Activated T-cell treated with anti-CD3 and anti-CD28 coated beads for 24 hours (primary cell): Measurements from ENCODE around the gene KCNJ15.

ENCODE experiments used
- DNase-seq: peaks from one replicate; pipeline ENCODE4 v3.0.0-alpha.2; 2020; ENCODE audit warnings: low read depth

Gene KCNJ15

DNA sequence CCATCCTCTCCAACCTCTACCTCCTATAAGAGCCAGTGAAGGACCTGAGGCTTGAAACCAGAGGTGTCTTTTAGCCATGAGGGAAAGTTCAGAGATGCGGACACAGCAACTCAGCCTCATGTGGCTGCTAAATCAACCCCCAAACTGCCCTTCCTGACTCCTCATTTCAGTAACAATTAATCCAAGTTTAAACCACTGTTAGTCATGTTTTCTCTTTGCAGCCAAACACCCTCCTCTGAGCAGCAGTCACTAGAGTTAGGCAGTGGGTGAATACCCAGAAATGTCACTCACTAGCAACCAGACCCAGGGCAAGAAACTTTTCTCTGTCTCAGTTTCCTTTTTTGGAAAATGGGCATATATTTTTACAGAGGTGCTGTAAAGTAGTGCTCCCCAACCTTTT is 71.2 kb downstream of the KCNJ15 start:
- no peak for DNase-seq

DNA sequence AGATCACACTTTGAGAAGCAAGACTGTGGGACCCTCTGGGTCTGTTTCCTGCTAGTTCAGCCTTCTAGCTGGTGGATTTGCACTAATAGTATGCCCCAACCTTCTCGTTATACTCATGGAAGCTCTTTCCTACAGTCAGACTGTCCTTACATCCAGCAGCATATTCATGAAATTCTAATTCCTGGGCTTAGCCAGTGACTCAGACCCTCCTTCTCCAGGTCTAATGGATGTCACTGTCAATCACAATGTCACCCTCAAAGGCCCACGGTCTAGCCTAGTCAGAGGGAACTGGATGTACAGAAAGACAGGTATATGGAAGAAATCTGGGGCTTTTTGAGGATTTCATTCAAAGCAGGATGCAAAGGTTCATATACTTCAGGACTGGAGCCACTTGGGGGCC is 72.4 kb downstream of the KCNJ15 start:
- DNase-seq = no peak

DNA sequence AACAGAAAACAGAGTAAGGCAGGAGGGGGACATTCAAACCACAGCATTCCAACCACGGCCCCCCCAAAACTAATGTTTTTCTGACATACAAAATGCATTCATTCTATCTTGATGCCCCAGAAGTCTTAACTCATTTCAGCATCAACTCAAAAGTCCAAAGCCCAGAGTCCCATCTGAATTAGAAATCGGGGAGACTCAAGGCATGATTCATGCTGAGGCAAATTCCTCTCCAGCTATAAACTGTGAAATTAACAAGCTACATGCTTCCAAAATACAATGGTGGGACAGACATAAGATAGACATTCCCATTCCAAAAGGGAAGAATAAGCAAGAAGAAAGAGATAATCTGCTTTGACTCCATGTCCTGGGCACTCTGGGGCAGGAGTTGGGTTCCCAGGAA is 73.9 kb downstream of the KCNJ15 start:
- DNase-seq = no peak

DNA sequence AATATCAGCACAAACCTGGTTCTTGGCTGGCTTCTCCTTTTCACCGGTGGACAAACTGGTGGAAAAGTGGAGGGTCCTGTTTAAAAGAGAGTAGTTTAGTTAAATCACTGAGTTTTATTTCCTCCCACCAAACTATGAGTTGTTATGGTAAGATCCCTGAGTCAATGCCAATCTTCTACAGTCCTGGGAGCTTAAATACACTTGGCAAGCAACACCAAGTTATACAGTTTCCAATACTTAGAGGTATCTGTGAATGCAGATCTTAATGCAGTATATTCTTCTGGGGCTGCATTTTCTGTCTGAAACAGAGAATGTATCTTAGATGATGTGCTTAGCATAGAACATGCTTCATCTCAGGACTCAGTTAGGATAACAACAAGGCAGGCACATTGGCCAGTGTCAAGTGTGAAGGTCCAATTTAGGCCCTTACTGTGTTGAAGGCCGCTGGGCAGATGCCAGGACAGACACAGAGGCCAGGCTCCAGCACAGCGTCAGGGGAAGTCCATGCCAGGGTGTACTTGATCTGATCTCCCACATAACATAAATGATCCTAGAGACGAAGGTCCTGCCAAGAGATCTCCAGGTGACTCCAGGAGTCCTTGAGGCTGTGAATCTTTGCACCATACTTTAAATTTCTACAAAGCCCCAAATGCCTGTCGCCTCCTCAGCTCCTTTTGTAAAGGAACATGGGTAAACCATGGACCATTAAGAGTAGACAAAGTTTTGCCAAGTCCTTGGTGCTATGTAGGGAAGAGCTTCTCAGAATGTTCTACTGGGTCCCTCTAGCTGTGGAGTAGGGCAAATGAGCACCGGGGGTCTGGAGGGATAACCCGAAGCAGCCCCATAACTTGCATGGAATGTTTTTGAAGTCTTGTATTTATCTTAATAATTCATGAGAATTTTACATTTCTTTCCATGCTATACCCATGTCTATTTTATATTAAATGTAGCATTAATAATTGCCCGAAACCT is 76.8 kb downstream of the KCNJ15 start:
- DNase-seq = no peak

DNA sequence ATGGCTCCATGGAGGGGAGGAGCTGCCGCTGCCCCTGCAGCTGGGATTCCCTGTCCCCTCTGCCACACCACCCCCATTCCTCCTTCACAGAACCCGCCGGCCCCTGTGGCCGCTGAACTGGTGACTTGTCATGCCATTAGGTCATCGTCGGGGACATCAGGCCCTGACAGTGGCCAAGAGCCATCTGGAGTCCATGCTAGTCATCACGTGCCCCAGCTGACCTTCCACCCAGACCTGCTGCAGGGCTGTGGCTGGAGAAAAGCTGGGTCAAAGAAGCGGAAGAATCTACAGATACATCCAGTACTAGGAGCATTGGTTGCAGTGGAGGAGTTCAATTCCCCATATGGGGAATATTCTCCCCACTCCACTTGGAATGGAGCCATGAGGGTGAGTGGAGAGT is 78.1 kb downstream of the KCNJ15 start:
- DNase-seq = no peak

DNA sequence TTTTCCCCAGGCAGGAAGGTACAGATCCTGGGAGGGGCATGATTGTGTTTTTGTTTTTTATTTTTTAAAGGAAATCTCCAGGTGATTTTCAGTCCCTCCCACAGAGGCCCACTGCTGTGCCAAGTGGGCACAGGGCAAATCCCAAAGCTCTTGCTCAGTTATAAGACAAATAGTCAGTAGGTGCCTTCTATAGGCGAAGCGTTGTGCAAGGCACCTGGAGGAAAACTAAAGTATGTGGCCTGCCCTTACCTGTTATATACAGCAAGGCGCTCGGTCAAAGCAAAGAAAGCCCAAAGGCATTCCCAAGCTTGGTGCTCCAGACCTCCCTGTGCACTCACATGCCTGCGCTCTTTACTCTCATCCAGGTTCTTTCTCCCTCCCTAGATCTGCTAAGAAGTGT is 81.0 kb downstream of the KCNJ15 start:
- no peak for DNase-seq

DNA sequence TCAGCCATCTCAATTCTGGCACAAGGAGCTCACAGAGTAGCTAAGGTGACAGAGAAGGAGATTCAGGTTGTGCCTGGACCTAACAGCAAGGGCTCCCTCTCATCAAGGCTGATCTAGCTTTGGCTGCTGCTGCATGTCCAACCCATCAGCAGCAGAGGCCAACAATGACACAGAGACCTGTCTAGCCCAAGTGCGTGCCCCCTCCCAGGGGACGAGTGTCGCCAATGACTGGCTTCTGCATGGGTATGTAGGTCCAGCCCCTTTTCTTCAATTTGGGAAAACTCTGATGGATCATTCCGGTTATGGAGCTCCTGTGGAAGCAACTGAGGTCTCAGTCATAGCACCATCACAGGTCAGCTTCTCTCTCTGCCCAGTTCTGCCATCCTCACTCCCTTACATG is 83.3 kb downstream of the KCNJ15 start:
- DNase-seq = no peak

DNA sequence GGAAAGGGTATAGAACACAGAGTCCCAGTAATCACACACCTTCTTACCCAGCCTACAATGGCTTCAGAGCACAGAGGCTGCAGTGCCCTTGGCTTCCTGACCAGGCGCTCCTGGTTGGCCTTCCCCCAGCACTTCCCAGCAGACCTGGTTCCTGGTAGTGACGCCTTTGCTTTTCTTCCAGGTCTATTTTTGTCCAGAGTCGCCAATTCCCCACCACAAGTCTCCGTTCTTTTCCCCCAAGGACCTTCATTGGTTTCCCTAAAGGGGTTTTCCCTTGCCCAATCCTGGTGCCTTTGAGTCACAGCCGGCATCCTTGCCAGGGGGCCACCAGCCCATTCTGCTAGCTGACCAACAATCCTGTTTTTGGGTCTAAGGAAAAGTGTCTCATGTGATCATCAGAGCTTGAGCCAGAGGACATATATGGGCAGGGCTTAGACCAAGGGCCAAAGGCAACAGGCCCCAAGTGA is 84.8 kb downstream of the KCNJ15 start:
- no peak for DNase-seq

DNA sequence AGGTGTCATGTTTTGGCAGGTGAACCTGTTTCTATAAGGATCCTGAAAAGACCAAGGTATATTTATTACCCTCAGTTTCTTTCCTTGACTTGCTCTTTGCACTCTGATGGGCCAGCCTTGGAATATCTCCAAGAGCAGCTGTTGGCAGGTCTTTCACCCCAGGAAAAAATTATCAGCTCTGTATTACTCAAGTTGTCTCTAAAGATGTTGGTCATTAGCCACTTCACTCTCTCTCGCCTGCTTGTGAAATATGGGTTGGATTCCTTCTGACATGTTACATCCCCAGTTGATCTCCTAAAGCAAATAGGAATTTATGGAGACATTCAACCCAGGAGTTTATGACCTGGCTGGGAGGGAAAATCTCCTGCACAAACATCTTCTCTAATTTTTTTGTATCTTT is 85.9 kb downstream of the KCNJ15 start:
- no peak for DNase-seq

DNA sequence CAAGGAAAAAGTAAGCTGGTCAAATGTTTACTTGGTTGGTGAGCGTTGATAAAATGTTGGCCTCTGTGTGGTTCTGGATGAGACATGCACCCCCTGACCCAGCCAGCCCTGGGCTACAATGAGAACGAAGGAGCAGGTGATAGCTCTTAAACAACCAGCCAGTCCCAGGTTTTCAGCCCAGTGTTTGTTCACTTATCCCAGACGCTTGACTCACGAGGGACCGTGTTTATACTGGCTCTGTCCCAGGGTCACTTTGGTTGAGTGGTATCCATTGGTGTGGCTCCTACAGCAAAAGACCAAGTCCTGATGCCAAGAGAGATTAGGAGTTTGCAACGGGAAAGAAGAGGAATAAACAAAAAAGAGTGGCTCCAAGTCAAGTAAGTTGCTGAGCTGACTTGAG is 86.9 kb downstream of the KCNJ15 start:
- no peak for DNase-seq

DNA sequence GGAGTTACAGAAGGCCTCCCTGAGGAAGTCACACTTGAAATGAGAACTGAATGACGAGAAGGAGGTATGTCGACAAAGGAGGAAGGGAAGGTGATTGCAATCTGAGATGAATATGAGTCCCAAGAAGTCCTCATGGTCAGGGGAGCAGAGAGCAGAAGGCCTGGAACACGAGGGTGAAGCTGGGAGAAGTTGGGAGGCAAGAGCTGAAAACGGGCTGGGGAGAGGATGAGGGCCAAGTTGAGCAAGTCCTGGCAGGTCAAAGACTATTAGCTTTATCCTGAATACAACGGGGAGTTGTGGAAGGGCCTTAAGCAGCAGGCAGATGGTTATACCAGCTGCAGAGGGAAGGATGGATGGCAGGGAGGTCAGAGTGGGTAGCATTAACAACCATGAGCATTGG is 89.5 kb downstream of the KCNJ15 start:
- no peak for DNase-seq

DNA sequence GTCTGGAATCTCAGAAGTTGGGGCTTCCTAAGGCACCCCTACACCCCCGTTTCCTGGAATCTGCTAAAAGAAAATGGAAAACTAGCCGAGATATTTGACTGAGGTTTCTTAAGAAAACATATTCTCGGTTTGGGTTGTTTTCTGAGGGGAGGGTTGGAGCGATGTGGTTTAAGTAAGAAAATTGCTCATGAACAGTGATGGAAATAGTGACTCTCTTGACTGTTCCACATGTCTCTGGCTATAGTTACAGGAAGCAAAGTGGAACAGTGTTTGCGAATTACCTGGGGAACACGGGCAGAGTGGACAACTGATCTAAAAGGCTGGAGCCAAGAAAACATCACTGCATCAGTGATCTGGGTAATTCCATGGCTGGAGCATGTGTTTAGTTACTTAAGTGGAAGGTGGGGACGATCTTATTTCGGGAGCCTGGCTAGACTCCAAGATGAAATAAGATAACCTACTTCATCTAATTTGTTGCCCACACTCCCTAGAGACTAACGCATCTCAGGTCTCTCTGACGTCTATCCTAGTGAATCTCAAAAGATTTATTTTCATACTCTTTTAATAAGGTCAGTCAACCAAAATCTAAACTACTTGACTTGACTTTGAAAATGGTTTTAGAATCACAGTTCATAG is 92.4 kb downstream of the KCNJ15 start:
- DNase-seq = no peak

DNA sequence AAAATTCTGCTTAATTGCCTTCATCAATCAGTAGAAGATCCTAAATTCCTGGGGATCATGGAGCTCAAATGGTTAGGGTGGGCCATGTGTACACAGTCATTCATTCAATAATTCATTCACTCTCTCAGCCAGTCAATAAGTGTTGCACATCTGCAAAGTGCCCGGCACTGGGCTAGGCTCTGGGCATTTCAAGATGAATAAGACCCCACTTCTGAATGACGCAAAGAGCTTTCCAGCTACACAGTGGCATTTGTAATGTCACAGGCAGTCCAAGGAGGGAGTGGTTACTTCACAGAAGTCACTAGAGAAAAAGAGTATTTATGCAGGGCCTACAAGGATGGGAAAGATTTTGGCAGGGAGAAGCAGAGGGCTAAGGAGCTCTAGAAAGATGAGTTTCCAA is 93.2 kb downstream of the KCNJ15 start:
- no peak for DNase-seq

DNA sequence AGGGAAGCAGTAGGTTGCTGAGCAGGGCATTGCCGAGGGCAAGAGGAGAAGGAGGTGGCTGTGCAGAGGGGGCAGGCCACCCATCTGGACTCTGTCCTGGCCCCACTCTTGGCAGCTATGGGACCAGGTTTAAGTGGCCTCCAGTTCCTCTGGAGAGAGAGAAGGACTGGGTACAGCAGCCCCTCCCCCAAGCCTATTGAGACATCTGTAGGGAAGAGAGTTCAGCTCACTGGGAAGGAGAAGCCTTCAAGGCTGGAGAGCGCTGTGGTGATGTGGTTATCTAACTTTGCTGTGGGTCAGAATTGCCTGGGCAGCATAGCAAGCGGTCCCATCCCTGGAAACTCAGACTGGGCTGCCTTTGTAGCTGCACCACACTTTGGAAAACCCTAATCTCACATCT is 93.9 kb downstream of the KCNJ15 start:
- no peak for DNase-seq

DNA sequence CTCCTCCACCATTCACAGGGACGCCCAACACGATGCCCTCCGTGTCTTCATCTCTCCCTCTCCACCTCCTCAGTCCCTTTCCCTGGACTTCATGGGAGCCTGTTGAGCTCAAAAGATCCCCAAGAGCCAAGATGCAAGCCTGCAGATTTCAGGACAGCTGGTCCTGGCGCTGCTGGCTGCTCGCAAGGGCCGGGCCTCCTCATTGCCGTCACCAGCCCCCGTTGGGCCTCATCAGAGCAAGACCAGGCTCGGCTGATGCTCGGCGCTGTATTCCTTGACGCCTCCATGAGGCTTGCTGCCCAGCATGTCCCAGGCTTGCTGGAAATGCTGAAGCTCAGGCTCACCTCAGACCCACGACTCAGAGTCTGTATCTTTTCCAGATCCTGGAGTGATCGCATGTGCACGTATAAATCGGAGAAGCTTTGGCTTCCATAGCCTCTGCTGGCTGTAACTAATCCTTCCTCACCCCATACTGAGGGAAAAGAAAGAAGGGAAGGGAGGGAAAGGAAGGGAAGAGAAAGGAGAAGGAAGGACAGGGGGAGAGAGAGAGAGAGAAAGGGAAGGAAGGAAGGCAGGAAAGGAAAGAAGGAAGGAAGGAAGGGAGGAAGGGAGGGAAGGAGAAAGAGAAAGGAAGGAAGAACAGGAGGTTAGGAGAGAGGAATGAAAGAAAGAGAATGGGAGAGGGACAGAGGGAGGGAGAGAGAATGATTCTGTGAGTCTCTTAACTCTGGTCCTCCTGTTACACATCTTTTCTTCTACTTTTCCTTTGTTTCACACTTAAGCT is 94.6 kb downstream of the KCNJ15 start:
- DNase-seq = no peak

DNA sequence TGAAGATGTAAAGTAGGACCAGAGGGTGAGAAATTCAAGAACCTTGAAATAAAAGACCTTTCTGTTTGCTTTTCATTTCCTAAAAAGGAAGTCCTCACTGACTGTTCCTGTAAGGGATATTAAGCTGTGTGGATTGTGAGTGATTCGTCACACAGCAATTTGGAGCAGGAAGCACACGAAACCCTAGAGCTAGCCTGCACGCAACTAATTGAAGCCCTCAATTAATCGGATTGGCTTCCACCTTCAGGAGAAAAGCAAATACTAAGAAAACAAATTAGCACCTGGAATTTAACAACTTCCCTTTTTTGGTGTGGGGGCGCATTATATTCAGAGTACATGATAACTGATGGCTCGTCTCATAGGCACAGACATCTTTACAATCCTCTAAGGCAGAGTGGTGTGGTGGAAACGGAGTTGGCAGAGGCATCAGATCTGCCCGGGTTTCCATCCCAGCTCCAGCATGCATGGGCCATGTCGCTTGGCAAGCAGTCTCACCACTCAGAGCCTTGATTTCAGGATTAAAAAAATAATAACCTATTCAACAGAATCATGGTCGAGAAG is 95.2 kb downstream of the KCNJ15 start:
- no peak for DNase-seq

DNA sequence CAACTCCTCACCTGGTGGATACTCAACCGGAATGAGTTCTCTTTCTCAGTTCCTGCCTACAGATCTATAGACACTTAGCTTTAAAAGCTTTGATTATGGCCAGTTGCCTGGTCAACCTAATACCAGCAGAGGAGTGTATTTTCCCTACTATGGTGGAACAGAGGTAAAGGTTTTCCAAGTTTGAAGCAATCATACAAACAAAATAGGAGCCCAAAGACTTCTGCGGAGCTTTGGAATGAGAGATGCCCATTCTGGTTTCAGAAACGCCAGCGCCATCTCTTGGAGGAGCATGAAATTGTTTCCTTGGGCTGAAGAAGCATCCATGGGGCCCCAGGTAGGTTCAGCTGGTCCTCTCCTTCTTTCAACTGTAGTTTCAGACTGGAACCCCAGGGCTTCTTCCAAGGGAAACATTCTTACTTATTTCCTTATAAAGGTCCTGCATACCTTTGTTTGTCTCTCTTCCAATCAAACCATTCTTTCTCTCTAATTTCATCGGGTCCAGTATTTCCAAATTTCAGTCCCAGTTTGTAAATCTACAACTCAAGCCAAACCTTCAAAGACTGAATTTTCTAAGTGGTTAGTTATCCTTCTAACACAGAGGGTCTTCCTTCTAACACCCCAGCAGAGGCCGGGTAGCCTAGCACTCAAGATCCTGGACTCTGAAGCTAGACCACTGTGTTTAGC is 95.9 kb downstream of the KCNJ15 start:
- DNase-seq = peak; percentile 20

DNA sequence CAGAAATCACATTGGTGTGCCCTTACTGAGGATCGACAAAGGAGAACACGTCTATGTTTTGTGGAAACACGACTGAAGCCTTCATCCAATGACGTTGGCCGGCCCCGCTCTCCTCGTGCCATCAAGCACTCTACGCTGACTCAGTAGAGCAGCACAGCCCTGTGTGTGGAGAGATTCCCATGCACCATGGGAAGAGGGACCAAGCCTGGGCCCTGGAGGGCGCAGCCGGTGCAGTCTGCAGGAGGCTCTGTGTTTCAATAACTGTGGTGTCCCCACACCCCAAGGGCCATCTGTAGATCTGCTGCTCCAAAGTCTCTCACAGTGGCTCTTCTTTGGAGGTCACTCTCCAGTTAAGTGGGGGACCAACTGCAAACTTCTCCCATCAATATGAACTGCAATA is 97.4 kb downstream of the KCNJ15 start:
- no peak for DNase-seq

DNA sequence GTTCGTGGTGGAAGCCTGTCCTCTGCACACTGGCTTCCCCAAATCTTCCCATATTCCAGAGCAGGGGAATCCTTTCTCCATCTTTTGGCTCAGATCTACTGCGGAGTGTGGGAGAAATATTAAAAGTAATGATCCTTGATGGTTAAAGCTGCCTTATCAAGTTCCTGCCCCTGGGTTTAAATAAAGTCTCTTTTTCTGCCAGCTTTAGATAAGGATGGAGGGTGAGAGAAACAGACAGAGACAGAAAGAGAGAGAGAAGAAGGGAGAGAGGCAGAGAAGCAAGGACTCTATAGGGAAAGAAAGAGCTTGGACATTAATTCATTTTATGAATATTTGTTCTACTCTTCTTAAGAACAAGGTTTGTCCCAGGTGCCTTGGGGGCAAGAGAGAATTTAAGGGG is 98.0 kb downstream of the KCNJ15 start:
- no peak for DNase-seq

DNA sequence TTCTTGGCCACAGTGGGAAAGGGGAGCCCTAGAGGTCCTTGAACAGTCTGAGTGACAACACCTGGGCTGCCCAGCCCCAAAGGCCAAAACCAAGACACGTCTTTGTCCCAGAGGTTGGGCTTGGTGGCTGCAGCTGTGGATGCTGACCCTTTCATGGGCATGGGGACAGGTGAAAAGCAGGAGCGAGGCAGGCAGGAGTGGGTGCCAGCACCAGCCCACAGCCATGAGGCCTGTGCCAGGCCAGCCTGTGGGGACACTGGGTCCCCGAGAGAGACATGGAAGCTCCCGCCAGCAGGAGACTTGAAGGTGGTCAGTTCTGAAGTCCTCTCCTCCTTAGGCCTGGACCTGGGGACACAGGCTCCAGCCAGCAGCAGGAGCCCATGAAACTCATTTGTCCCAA is 98.6 kb downstream of the KCNJ15 start:
- no peak for DNase-seq

DNA sequence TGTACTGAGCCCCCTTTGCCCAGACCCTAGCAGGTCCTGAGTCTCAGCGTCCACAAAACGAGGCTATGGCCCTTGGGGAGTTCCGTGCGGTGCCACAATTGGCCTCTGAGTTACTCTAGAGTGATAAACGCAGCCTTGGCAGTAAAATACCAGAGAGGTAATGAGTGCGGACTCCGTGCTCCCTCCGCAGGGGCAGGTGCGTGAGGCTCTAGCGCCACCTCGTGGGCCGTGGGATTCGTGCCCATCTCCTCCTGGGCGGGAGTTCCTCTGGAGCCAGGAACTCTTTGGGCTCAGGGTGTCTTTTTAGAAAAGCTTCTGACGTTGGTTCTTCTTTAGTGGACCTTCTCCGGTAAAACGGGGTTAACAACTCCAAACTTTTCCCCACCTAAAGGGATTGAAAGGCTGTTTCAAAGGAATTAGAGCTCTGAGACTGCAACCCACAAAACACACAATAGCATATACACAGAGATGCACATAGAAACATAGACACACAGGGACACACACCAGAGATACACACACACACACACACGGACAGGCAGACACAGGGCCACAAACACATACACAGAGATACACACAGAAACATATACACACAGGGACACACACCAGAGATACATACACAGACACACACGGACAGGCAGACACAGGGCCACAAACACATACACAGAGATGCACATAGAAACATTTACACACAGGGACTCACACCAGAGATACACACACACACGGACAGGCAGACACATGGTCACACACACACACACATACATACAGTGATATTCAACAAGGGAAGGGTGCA is 99.4 kb downstream of the KCNJ15 start:
- DNase-seq = peak; percentile 59
